Osteoblast (primary cell): Measurements from ENCODE around the gene MAP3K15. TPM values are rescaled to one million over a fixed set of nuclear protein-coding genes. Genes with fewer than 3 reads are reported as not detected.
A peak's percentile ranks its signal among the peaks of the same experiment; 100 is the strongest.

Experiments
- DNase-seq: peaks from one replicate; pipeline ENCODE4 v3.0.0; 2011; ENCODE audit warnings: low spot score, mixed read lengths; ENCODE audit not compliant: insufficient read length; ENCODE audit errors: missing footprints
- H2AFZ ChIP-seq: 2 replicates; pipeline ENCODE4 v1.6.0; 2011; ENCODE audit warnings: mild to moderate bottlenecking, low read length
- H3K27ac ChIP-seq: 2 replicates; pipeline ENCODE4 v1.5.1; 2011; ENCODE audit warnings: mild to moderate bottlenecking, low read depth, low read length, moderate library complexity
- H3K27me3 ChIP-seq: 2 replicates; pipeline ENCODE4 v1.6.0; 2012; ENCODE audit warnings: mild to moderate bottlenecking, control low read depth, inconsistent platforms, low read length, moderate library complexity; ENCODE audit not compliant: insufficient read depth
- H3K36me3 ChIP-seq: 2 replicates; pipeline ENCODE4 v1.5.1; 2011; ENCODE audit warnings: mild to moderate bottlenecking, low read length, control low read depth, moderate library complexity; ENCODE audit not compliant: insufficient read depth
- H3K4me1 ChIP-seq: 2 replicates; pipeline ENCODE4 v1.5.1; 2011; ENCODE audit warnings: mild to moderate bottlenecking, low read length, control low read depth, moderate library complexity; ENCODE audit not compliant: insufficient read depth
- H3K4me2 ChIP-seq: 2 replicates; pipeline ENCODE4 v1.6.0; 2011; ENCODE audit warnings: mild to moderate bottlenecking, low read length; ENCODE audit not compliant: insufficient read depth
- H3K4me3 ChIP-seq: fragments of 200-600 bp; sonication (generic); 3 replicates; pipeline ENCODE4 v1.5.1; 2012; ENCODE audit warnings: mild to moderate bottlenecking, low read length, inconsistent platforms; ENCODE audit not compliant: insufficient read depth
- H3K79me2 ChIP-seq: 2 replicates; pipeline ENCODE4 v1.6.0; 2012; ENCODE audit warnings: mild to moderate bottlenecking, low read length, control low read depth, inconsistent platforms; ENCODE audit not compliant: insufficient read depth
- H3K9me3 ChIP-seq: 2 replicates; pipeline ENCODE4 v1.5.1; 2011; ENCODE audit warnings: low read depth, low read length, control low read depth
- H4K20me1 ChIP-seq: 2 replicates; pipeline ENCODE4 v1.6.0; 2012; ENCODE audit warnings: mild to moderate bottlenecking, low read length, control low read depth; ENCODE audit not compliant: insufficient read depth
- CTCF ChIP-seq: IDR thresholded peaks from 2 replicates; pipeline ENCODE4 v1.5.1; 2011; ENCODE audit warnings: mild to moderate bottlenecking, low read depth, low read length, moderate library complexity; ENCODE audit errors: extremely low read depth
- total RNA-seq: library from RNA; depleted of rRNA; stranded (reverse); fragments of >200 nt; gene quantifications from 2 replicates; pipeline ENCODE4 v1.2.3, GENCODE V29; 2012

Gene MAP3K15
- total RNA-seq, 1 donor: under 0.01 TPM

GRCh38 chrX:19544693-19545305, 29.5 kb upstream of the MAP3K15 start:
- Histone ChIP-seq H3K9me3 (no peaks in the 10 kb centered on the region), H3K4me2 (no peak overlapping the region), H3K36me3 (peaks cover 5% of the 10 kb centered on the region), H3K27ac (no peak overlapping the region), H2AFZ (no peak overlapping the region), H3K79me2 (no peaks in the 10 kb centered on the region), H3K27me3 (no peaks in the 10 kb centered on the region), H3K4me3 (no peak overlapping the region), H3K4me1 (no peaks in the 10 kb centered on the region), H4K20me1 (no peaks in the 10 kb centered on the region)
- DNase-seq: peak; percentile 94
- peak; percentile 88 for TF ChIP-seq CTCF

- Histone ChIP-seq H3K4me3 (no peak overlapping the region), H3K27me3 (no peaks in the 10 kb centered on the region), H3K27ac (no peak overlapping the region), H4K20me1 (no peaks in the 10 kb centered on the region), H2AFZ (no peak overlapping the region), H3K4me1 (no peaks in the 10 kb centered on the region), H3K4me2 (no peak overlapping the region), H3K36me3 (no peaks in the 10 kb centered on the region), H3K79me2 (no peaks in the 10 kb centered on the region), H3K9me3 (no peaks in the 10 kb centered on the region)
- TF ChIP-seq CTCF: no peak
- DNase-seq: peak; percentile 34
Observed at GRCh38 chrX:19543951-19544381, 28.7 kb upstream of the MAP3K15 start.

- Histone ChIP-seq H3K79me2 (no peaks in the 10 kb centered on the region), H4K20me1 (no peaks in the 10 kb centered on the region), H3K27ac (no peak overlapping the region), H3K9me3 (no peaks in the 10 kb centered on the region), H3K4me2 (no peak overlapping the region), H3K4me3 (no peak overlapping the region), H3K4me1 (no peaks in the 10 kb centered on the region), H3K36me3 (no peaks in the 10 kb centered on the region), H2AFZ (no peak overlapping the region), H3K27me3 (no peaks in the 10 kb centered on the region)
- TF ChIP-seq CTCF: no peak
- DNase-seq: peak; percentile 68
Observed at GRCh38 chrX:19543020-19543715, 27.9 kb upstream of the MAP3K15 start.

- no peak overlapping the region for H3K4me3 ChIP-seq
- H4K20me1 ChIP-seq: no peaks in the 10 kb centered on the region
- H3K79me2 ChIP-seq: no peaks in the 10 kb centered on the region
- no peak overlapping the region for H3K27ac ChIP-seq
- no peak for TF ChIP-seq CTCF
- no peak for DNase-seq
- no peaks in the 10 kb centered on the region for H3K27me3 ChIP-seq
- no peaks in the 10 kb centered on the region for H3K4me1 ChIP-seq
- H3K9me3 ChIP-seq: no peaks in the 10 kb centered on the region
- H3K4me2 ChIP-seq: no peak overlapping the region
- H3K36me3 ChIP-seq: no peaks in the 10 kb centered on the region
- no peak overlapping the region for H2AFZ ChIP-seq
Observed at GRCh38 chrX:19541931-19542330, 26.6 kb upstream of the MAP3K15 start.
